HepG2 (cell line): ENCODE results near the gene KCNB1. TPM values are rescaled to one million over a fixed set of nuclear protein-coding genes. Genes with fewer than 3 reads are reported as not detected.

Experiments used
- ATAC-seq: fragments of 200-7000 bp; cut with Tn5 transposase; 3 replicates; pipeline ENCODE4 v1.9.1; 2020; ENCODE audit warnings: mild to moderate bottlenecking, moderate library complexity
- BruUV-seq: library from RNA; stranded (reverse); fragments of 400-500 nt; replicated peaks from 2 replicates; lab custom pipeline; 2021; lab: Mats Ljungman, UMichigan
- CTCF ChIA-PET: fragments of 300-600 bp; formaldehyde crosslinking; extraction: SDS; loops from one replicate; lab custom pipeline; 2021; ENCODE audit warnings: low total read pairs, inconsistent platforms, low intra/inter-chr PET ratio; lab: Yijun Ruan, JAX
- POLR2A ChIA-PET: fragments of 350-600 bp; sonication (Branson Sonifier 250); formaldehyde crosslinking; loops from one replicate; lab custom pipeline; 2020; ENCODE audit warnings: antibody characterized with exemption, inconsistent platforms; lab: Yijun Ruan, JAX
- DNase-seq: peaks from one replicate; pipeline ENCODE4 v3.0.0-alpha.2; 2015; ENCODE audit warnings: low spot score
- FAIRE-seq: peaks from 3 replicates; lab custom pipeline; 2011; peaks lifted over from hg19 to GRCh38; lab: Jason Lieb, UNC
- H2AFZ ChIP-seq: one replicate; pipeline ENCODE4 v1.6.1; 2011; ENCODE audit warnings: low read length, inconsistent platforms
- H3K27ac ChIP-seq: fragments of 300-600 bp; 3 replicates; pipeline ENCODE4 v1.8.0; 2011; ENCODE audit warnings: mixed run types, mild to moderate bottlenecking, mixed read lengths, low read length, inconsistent platforms; ENCODE audit not compliant: insufficient read depth; ENCODE audit errors: extremely low read length
- H3K27me3 ChIP-seq, 2 experiments: fragments of 200-600 bp in 1 of 2; 2 replicates in 1 of 2; 3 replicates in 1 of 2; pipeline versions ENCODE4 v1.6.0 to v1.8.0; 2011; ENCODE audit warnings: low read length in 2 of 2, mild to moderate bottlenecking in 2 of 2, moderate library complexity in 2 of 2, inconsistent platforms in 1 of 2; ENCODE audit not compliant: insufficient read depth in 2 of 2, control insufficient read depth in 1 of 2
- H3K36me3 ChIP-seq, 2 experiments: fragments of 200-600 bp in 1 of 2; replicated peaks in 1 of 2; 2 replicates in 1 of 2; 3 replicates in 1 of 2; pipeline versions ENCODE4 v1.5.1 to v1.8.0; 2011; ENCODE audit warnings: low read length in 2 of 2, inconsistent platforms in 1 of 2; ENCODE audit not compliant: insufficient read depth in 2 of 2, control insufficient read depth in 1 of 2
- H3K4me1 ChIP-seq: 2 replicates; pipeline ENCODE4 v1.5.1; 2012; ENCODE audit warnings: low read length, inconsistent platforms; ENCODE audit not compliant: insufficient read depth
- H3K4me2 ChIP-seq: 2 replicates; pipeline ENCODE4 v1.6.0; 2011; ENCODE audit warnings: low read depth, low read length, inconsistent platforms
- H3K4me3 ChIP-seq, 3 experiments: fragments of 200-600 bp in 1 of 3; sonication (generic), shearing (Covaris generic) in 1 of 3; replicated peaks in 1 of 3; 2 replicates each; pipeline ENCODE4 v1.5.1; 2011 to 2016; ENCODE audit warnings: low read length in 3 of 3, inconsistent platforms in 2 of 3, low read depth in 2 of 3, mild to moderate bottlenecking in 2 of 3, control low read depth in 1 of 3, mixed read lengths in 1 of 3; ENCODE audit not compliant: insufficient read depth in 1 of 3
- H3K79me2 ChIP-seq: one replicate; pipeline ENCODE4 v1.6.1; 2011; ENCODE audit warnings: low read length, inconsistent platforms; ENCODE audit not compliant: insufficient read depth
- H3K9ac ChIP-seq: 2 replicates; pipeline ENCODE4 v1.6.0; 2011; ENCODE audit warnings: mild to moderate bottlenecking, low read depth, low read length, inconsistent platforms; ENCODE audit not compliant: insufficient read depth
- H3K9me3 ChIP-seq: 2 replicates; pipeline ENCODE4 v1.5.1; 2012; ENCODE audit warnings: mild to moderate bottlenecking, low read length
- H4K20me1 ChIP-seq: 2 replicates; pipeline ENCODE4 v1.6.0; 2011; ENCODE audit warnings: inconsistent platforms, mild to moderate bottlenecking, low read length, moderate library complexity; ENCODE audit not compliant: insufficient read depth
- ARHGAP35 ChIP-seq: sonication (generic); formaldehyde crosslinking; IDR thresholded peaks from 2 replicates; pipeline ENCODE4 v1.9.0; 2022; ENCODE audit warnings: mild to moderate bottlenecking, inconsistent platforms, moderate library complexity, missing genetic modification reagents, borderline replicate concordance
- ATAD3A ChIP-seq: sonication (generic); formaldehyde crosslinking; IDR thresholded peaks from 2 replicates; pipeline ENCODE4 v1.4.0; 2020; ENCODE audit warnings: missing genetic modification reagents
- HMGA1 ChIP-seq: sonication (generic); formaldehyde crosslinking; conservative IDR thresholded peaks from 2 replicates; pipeline ENCODE4 v1.4.0; 2020; ENCODE audit warnings: missing genetic modification reagents
- KAT8 ChIP-seq: IDR thresholded peaks from 2 replicates; pipeline ENCODE4 v1.6.1; 2016; ENCODE audit warnings: missing genetic modification reagents, missing compliant biosample characterization
- MAFF ChIP-seq: IDR thresholded peaks from 2 replicates; pipeline ENCODE4 v1.6.1; 2011; ENCODE audit warnings: low read depth, low read length, improper control_type of control experiment
- MAFK ChIP-seq, 2 experiments: IDR thresholded peaks in 1 of 2; conservative IDR thresholded peaks in 1 of 2; 2 replicates each; pipeline ENCODE4 v1.6.1; 2011; ENCODE audit warnings: improper control_type of control experiment in 2 of 2, low read length in 2 of 2
- MTA3 ChIP-seq: sonication (generic); formaldehyde crosslinking; IDR thresholded peaks from 2 replicates; pipeline ENCODE4 v1.4.0; 2020; ENCODE audit warnings: missing genetic modification reagents
- NCOA5 ChIP-seq: sonication (generic); formaldehyde crosslinking; IDR thresholded peaks from 2 replicates; pipeline ENCODE4 v1.4.0; 2020; ENCODE audit warnings: missing genetic modification reagents
- NFRKB ChIP-seq: fragments of 450-650 bp; IDR thresholded peaks from 2 replicates; pipeline ENCODE4 v1.6.1; 2017
- SNAPC2 ChIP-seq: sonication (generic); formaldehyde crosslinking; IDR thresholded peaks from 2 replicates; pipeline ENCODE4 v1.8.1; 2022; ENCODE audit warnings: mild to moderate bottlenecking, missing genetic modification reagents
- ZNF343 ChIP-seq: sonication (generic); formaldehyde crosslinking; IDR thresholded peaks from 2 replicates; pipeline ENCODE4 v1.4.0; 2020; ENCODE audit warnings: mild to moderate bottlenecking, missing genetic modification reagents
- in situ Hi-C: cut with HindIII; loops from 2 replicates; pipeline ENCODE4 v1.10.0; 2017; ENCODE audit warnings: low pct_unique_long_range_greater_than_20kb; ENCODE audit not compliant: extremely low pct_ligation_motif_present
- intact Hi-C: fragments of 100-400 bp; cut with micrococcal nuclease; formaldehyde crosslinking; loops from one replicate; pipeline ENCODE4 v1.10.0; 2022; ENCODE audit not compliant: unreplicated experiment
- polyA plus RNA-seq, 8 experiments: library from polyadenylated mRNA; depleted of rRNA in 3 of 8; stranded (reverse) in 7 of 8; unstranded in 1 of 8; fragments of >200 nt; fragmentation: Illumina TruSeq in 4 of 8; extraction: Trizol in 4 of 8; gene quantifications; 2 replicates each; pipeline versions ENCODE4 v1.2.1 to v1.2.3, GENCODE V29; 2011 to 2016; ENCODE audit warnings: low read depth in 4 of 8, missing spikeins in 1 of 8, mixed read lengths in 1 of 8; ENCODE audit not compliant: insufficient read depth in 1 of 8
- total RNA-seq, 5 experiments: library from RNA; depleted of rRNA; stranded (reverse); fragments of >200 nt; fragmentation: Illumina TruSeq; extraction: Trizol; gene quantifications; 2 replicates each; pipeline ENCODE4 v1.2.3, GENCODE V29; 2016; ENCODE audit warnings: low read depth in 1 of 5
- TF ChIP-seq, protein P1 (sequence below): sonication (generic); formaldehyde crosslinking; conservative IDR thresholded peaks from 2 replicates; pipeline ENCODE4 v1.8.1; 2023; ENCODE audit warnings: missing genetic modification reagents
- TF ChIP-seq, protein P2 (sequence below): sonication (generic); formaldehyde crosslinking; IDR thresholded peaks from 2 replicates; pipeline ENCODE4 v1.5.0; 2020; ENCODE audit warnings: mild to moderate bottlenecking, missing genetic modification reagents, borderline replicate concordance
- TF ChIP-seq, protein P3 (sequence below): IDR thresholded peaks from 2 replicates; pipeline ENCODE4 v1.6.1; 2016; ENCODE audit warnings: mild to moderate bottlenecking, missing biosample characterization, missing genetic modification reagents
- TF ChIP-seq, protein P4 (sequence below): IDR thresholded peaks from 2 replicates; pipeline ENCODE4 v1.6.1; 2018; ENCODE audit warnings: missing genetic modification reagents

The KCNB1 gene
- total and polyA plus RNA-seq, 2 of the 13 experiments (the other 11 are each of a cell fraction or from before 2014, with no cell fraction given): 0.02 TPM; not detected in 1

DNA sequence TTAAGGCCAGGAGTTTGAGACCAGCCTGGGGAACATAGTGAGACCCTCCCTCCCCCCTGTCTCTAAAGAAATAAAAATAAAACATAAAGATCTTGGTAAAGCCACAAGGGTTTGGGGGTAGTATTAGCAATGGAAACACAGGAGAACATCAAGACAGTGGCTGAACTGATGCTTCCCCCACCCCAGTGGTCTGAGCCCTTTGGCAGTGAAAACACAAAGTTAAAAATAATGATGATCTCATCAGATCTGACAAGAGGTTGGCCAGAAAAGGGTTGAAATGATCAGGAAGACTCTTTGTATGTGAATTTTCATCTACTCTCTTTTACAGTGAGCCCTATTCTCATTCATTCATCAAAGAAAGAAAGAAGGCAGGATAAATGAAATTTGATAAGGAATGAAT is 93.7 kb downstream of the KCNB1 start:
- H2AFZ ChIP-seq: no peak overlapping the region
- H3K4me3 ChIP-seq: no peak overlapping the region
- ATAC-seq: no peak
- in situ Hi-C loops: loop anchor here (5.0 kb wide), 1 partner anchor 94 kb away; the partner anchor contains the start of gene KCNB1
- TF ChIP-seq MTA3 (no peak), ATAD3A (CRISPR knock-in tag) (no peak), ARHGAP35 (CRISPR knock-in tag) (no peak), KAT8 (CRISPR knock-in tag) (no peak), MAFF (peak; percentile 85), SNAPC2 (CRISPR knock-in tag) (no peak), NFRKB (no peak), NCOA5 (CRISPR knock-in tag) (no peak), ZNF343 (no peak), HMGA1 (CRISPR knock-in tag) (no peak), MAFK (conservative IDR thresholded peaks at IDR 0.05 in 1 of 2, IDR thresholded peaks at IDR 0.05 in 1 of 2; ENCODE audit: low read length in 2 of 2) (peak; percentile 85 to 88)
- TF ChIP-seq, protein P1, sequence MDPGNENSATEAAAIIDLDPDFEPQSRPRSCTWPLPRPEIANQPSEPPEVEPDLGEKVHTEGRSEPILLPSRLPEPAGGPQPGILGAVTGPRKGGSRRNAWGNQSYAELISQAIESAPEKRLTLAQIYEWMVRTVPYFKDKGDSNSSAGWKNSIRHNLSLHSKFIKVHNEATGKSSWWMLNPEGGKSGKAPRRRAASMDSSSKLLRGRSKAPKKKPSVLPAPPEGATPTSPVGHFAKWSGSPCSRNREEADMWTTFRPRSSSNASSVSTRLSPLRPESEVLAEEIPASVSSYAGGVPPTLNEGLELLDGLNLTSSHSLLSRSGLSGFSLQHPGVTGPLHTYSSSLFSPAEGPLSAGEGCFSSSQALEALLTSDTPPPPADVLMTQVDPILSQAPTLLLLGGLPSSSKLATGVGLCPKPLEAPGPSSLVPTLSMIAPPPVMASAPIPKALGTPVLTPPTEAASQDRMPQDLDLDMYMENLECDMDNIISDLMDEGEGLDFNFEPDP (CRISPR knock-in tag): no peak
- TF ChIP-seq, protein P2, sequence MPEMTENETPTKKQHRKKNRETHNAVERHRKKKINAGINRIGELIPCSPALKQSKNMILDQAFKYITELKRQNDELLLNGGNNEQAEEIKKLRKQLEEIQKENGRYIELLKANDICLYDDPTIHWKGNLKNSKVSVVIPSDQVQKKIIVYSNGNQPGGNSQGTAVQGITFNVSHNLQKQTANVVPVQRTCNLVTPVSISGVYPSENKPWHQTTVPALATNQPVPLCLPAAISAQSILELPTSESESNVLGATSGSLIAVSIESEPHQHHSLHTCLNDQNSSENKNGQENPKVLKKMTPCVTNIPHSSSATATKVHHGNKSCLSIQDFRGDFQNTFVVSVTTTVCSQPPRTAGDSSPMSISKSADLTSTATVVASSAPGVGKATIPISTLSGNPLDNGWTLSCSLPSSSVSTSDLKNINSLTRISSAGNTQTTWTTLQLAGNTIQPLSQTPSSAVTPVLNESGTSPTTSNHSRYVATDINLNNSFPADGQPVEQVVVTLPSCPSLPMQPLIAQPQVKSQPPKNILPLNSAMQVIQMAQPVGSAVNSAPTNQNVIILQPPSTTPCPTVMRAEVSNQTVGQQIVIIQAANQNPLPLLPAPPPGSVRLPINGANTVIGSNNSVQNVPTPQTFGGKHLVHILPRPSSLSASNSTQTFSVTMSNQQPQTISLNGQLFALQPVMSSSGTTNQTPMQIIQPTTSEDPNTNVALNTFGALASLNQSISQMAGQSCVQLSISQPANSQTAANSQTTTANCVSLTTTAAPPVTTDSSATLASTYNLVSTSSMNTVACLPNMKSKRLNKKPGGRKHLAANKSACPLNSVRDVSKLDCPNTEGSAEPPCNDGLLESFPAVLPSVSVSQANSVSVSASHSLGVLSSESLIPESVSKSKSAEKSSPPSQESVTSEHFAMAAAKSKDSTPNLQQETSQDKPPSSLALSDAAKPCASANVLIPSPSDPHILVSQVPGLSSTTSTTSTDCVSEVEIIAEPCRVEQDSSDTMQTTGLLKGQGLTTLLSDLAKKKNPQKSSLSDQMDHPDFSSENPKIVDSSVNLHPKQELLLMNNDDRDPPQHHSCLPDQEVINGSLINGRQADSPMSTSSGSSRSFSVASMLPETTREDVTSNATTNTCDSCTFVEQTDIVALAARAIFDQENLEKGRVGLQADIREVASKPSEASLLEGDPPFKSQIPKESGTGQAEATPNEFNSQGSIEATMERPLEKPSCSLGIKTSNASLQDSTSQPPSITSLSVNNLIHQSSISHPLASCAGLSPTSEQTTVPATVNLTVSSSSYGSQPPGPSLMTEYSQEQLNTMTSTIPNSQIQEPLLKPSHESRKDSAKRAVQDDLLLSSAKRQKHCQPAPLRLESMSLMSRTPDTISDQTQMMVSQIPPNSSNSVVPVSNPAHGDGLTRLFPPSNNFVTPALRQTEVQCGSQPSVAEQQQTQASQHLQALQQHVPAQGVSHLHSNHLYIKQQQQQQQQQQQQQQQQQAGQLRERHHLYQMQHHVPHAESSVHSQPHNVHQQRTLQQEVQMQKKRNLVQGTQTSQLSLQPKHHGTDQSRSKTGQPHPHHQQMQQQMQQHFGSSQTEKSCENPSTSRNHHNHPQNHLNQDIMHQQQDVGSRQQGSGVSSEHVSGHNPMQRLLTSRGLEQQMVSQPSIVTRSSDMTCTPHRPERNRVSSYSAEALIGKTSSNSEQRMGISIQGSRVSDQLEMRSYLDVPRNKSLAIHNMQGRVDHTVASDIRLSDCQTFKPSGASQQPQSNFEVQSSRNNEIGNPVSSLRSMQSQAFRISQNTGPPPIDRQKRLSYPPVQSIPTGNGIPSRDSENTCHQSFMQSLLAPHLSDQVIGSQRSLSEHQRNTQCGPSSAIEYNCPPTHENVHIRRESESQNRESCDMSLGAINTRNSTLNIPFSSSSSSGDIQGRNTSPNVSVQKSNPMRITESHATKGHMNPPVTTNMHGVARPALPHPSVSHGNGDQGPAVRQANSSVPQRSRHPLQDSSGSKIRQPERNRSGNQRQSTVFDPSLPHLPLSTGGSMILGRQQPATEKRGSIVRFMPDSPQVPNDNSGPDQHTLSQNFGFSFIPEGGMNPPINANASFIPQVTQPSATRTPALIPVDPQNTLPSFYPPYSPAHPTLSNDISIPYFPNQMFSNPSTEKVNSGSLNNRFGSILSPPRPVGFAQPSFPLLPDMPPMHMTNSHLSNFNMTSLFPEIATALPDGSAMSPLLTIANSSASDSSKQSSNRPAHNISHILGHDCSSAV (CRISPR knock-in tag): no peak
- TF ChIP-seq, protein P3, sequence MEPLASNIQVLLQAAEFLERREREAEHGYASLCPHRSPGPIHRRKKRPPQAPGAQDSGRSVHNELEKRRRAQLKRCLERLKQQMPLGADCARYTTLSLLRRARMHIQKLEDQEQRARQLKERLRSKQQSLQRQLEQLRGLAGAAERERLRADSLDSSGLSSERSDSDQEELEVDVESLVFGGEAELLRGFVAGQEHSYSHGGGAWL (CRISPR knock-in tag): no peak
- TF ChIP-seq, protein P4, sequence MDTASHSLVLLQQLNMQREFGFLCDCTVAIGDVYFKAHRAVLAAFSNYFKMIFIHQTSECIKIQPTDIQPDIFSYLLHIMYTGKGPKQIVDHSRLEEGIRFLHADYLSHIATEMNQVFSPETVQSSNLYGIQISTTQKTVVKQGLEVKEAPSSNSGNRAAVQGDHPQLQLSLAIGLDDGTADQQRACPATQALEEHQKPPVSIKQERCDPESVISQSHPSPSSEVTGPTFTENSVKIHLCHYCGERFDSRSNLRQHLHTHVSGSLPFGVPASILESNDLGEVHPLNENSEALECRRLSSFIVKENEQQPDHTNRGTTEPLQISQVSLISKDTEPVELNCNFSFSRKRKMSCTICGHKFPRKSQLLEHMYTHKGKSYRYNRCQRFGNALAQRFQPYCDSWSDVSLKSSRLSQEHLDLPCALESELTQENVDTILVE (CRISPR knock-in tag): no peak
- peaks cover 2 to 8% of the 10 kb centered on the region in 2 experiments; a peak in 2 of 5 replicates for H3K27me3 ChIP-seq
- no peak overlapping the region for H3K27ac ChIP-seq
- no peak for FAIRE-seq
- no peak overlapping the region for H3K4me2 ChIP-seq
- H3K79me2 ChIP-seq: no peaks in the 10 kb centered on the region
- ChIA-PET CTCF (no interaction called here), POLR2A (no interaction called here)
- no peaks in the 10 kb centered on the region for H3K9me3 ChIP-seq
- H3K36me3 ChIP-seq: no peaks in the 10 kb centered on the region
- no peak for DNase-seq
- no peaks in the 10 kb centered on the region for H4K20me1 ChIP-seq
- BruUV-seq: no TSS peak
- no peak overlapping the region for H3K9ac ChIP-seq
- intact Hi-C loops: no loop called here
- H3K4me1 ChIP-seq: no peaks in the 10 kb centered on the region
